ENCODE results near the gene DNAJC28. TPM values are rescaled to one million over a fixed set of nuclear protein-coding genes. Genes with fewer than 3 reads are reported as not detected.

The DNAJC28 gene
- total and polyA plus RNA-seq, 2 experiments from 2014 or later: 5.0 to 6.6 TPM

GRCh38 chr21:33479679-33480480 is 11.6 kb downstream of the DNAJC28 start, which contains the start of gene TMEM50B:
TMEM50B (minus strand) TSS chr21:33479974; CDS start chr21:33468885, 11,089 bp downstream.
- Histone ChIP-seq H3F3A (replicated peaks; ENCODE audit: low read depth) (peaks cover 13% of the 10 kb centered on the region; the same call in 1 of the 2 replicates), H2AFZ (peak within 1 kb of the TSS; percentile 95), H3K4me3 (peak within 1 kb of the TSS; percentile 98), H3K9me2 (ENCODE audit: insufficient read depth) (no peaks in the 10 kb centered on the region), H4K20me1 (replicated peaks; ENCODE audit: insufficient read depth) (peaks cover 4% of the 10 kb centered on the region; the same call in 1 of the 2 replicates), H3K36me3 (ENCODE audit: insufficient read depth) (no peaks in the 10 kb centered on the region), H3K4me2 (peak within 1 kb of the TSS; percentile 91), H3K27me3 (ENCODE audit: insufficient read depth) (peaks cover 4% of the 10 kb centered on the region; the same call in 1 of the 2 replicates), H3K27ac (ENCODE audit: low read depth) (peak within 1 kb of the TSS; percentile 35; the same call in 1 of the 2 replicates), H3K4me1 (ENCODE audit: insufficient read depth) (peaks cover 8% of the 10 kb centered on the region; the same call in 1 of the 2 replicates), H3K79me2 (replicated peaks; ENCODE audit: insufficient read depth) (peaks cover 29% of the 10 kb centered on the region)
- Mint-ChIP-seq H3K4me3 (peak within 1 kb of the TSS; percentile 92), H3K27ac (peak within 1 kb of the TSS; percentile 93), H3K36me3 (ENCODE audit: low read depth) (peaks cover 3% of the 10 kb centered on the region; the same call in 1 of the 3 replicates), H3K27me3 (ENCODE audit: insufficient read depth, low read depth, poor library complexity) (peaks cover 14% of the 10 kb centered on the region), H3K9me3 (peaks cover 3% of the 10 kb centered on the region; the same call in 1 of the 3 replicates), H3K4me1 (peaks cover 8% of the 10 kb centered on the region)
- peak; percentile 95 for DNase-seq (ENCODE audit: low spot score)
- TF ChIP-seq CTCF (conservative IDR thresholded peaks at IDR 0.05; ENCODE audit: low read depth in 2 of 2) (peak; percentile 31 to 43; a peak in 3 of 4 replicates), STAT1 (IDR thresholded peaks at IDR 0.05; ENCODE audit: unreplicated experiment) (no peak), ETS1 (IDR thresholded peaks at IDR 0.05) (no peak), ZNF114 (CRISPR knock-in tag; IDR thresholded peaks at IDR 0.05) (no peak), NANOG (IDR thresholded peaks at IDR 0.05; ENCODE audit: borderline replicate concordance) (no peak), JUNB (IDR thresholded peaks at IDR 0.05; ENCODE audit: unreplicated experiment) (no peak), ZNF331 (CRISPR knock-in tag; IDR thresholded peaks at IDR 0.05; ENCODE audit: low read depth) (no peak), ZNF462 (CRISPR knock-in tag; IDR thresholded peaks at IDR 0.05) (no peak), POLR2AphosphoS5 (IDR thresholded peaks at IDR 0.05; ENCODE audit: low read depth) (peak; percentile 81)
- ATAC-seq: peak; percentile 91
